GM20431 (cell line): Measurements from ENCODE around the gene FSTL5.

Source experiments
- in situ Hi-C: fragments of 300-500 bp; cut with MseI, MboI; formaldehyde crosslinking; loops from one replicate; pipeline ENCODE4 v1.15.0; 2020; ENCODE audit warnings: low sequenced_read_pairs; ENCODE audit not compliant: unreplicated experiment

The FSTL5 gene

DNA sequence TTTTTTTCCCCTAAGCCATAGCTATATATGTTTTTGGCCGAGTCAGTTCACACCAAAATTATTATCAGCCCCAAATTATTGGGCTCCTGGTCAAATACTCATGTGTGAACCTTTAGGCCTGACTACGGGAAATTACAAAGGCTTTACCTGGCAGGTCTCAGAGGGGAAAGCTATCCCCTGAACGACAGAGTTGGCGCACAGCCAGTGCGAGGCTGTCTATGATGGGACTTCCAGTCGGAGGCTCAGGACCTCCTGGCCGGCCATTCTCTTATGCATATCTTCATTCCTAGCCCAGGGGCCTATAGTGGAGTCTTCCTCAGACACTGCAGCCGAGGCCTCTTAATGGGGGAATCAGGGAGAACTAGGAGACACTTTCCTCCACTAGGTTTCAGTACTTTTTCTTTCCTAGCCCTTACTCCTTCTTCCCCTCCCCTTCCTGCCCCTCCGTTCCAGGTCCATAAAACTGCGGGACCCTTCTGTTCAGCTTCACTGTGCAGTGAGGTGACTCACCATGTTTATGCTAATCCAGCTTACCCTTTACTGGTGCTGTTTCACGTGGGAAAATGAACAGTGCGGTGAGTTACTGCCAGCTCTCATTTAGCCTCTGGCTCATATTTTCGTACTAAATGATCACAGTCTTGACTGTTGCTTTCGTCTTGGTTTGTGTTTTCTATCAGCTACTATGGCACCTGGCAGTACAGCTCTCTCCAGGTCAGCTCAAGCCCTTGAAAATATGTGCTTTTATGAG lies 533.9 kb downstream of the FSTL5 start:
- in situ Hi-C loops: no loop called here

DNA sequence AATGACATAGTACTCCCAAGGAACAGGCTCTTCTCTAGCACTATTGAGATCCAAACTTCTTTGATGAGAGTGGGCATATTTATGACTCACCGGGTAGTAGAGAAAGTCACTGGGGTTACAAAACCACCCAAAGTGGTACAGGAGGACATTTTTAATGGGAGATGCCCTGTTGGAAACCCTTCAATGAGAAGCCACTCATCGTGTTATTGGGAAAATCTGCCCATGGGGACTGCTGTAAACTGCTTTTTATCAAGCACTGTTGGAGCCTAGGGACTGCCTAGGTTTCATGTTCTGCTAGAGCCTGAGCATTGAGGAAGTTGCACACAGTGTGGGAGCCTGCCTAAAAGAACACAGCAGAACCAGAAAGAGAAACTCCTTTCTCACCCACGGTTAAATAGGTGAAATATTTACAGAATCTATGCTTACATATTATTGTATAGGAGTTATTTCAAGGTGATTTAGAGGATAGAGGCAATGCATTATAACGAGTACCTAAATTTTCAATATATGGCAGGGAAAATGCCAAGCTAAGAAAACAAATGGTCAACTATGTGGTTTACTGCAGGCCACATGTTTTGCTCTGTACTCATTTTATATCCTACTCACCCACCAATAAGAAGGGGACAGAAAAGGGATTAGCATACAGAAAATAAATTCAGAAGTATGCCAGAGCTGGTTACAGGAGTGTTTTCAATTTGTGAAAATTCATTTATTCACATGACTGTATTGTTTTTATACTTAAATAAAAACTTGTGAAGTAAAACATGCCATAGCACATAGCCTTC lies 559.1 kb downstream of the FSTL5 start:
- in situ Hi-C loops: no loop called here

DNA sequence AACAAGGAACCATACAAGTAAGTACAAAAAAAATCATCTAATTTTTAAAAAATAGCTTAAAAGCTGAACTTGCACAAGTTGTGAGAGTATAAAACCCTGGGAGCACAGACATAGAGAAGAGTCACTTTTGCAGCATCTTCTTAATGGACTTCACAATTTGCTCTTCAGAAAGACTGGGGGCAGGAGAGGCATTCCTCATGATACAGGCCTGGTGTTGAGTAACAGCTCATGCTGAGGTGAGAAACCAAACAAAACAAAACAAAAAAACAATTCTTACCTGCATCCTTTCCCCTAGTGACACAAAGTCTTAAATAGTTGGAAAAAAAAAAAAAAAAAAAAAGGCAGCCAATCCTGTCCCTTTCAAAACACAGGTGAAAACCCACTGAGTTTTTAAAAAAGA lies 562.8 kb downstream of the FSTL5 start:
- in situ Hi-C loops: no loop called here

DNA sequence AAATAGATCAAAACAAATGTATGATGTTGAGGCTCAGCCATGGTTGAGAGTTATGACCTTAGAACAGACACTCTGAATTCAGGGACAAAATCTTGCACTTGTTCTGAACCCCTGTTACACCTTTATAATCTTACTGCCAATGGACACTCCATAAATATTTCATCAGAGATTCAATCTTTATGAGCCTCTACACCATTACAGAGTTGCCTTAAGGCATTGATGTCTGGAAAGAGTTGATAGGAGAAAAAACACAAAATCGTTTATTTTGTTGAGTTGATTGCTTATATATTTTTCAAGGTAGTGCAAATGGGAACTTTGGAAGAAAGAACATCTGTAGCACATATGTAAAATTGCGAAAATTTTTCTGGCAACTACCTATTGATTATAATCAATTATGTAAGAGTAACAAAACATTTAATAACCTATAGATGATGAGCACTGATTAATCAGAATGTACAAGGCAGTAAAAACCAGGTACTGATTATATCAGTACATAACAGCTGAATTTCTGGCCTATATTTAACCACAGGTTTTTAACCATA lies 568.5 kb downstream of the FSTL5 start:
- in situ Hi-C loops: no loop called here

DNA sequence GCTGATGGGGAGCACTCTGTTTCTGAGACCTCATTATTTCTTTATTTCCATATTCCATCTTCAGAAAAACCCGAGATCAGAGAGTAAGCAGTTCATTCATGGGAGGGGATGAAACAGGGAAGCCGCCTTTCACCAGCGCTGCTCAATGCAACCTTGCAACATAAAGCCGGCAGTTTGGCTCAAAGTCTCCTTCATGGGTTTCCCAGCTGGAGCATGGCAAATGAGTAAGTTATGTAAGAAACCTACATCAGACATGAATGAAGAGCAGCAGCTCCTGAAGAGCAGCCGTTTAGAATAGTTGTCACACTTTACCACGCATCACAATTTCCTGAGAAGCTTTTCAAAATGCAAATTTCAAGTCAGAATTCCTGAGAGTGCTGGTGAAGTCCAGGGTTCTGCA lies 578.8 kb downstream of the FSTL5 start:
- in situ Hi-C loops: no loop called here

DNA sequence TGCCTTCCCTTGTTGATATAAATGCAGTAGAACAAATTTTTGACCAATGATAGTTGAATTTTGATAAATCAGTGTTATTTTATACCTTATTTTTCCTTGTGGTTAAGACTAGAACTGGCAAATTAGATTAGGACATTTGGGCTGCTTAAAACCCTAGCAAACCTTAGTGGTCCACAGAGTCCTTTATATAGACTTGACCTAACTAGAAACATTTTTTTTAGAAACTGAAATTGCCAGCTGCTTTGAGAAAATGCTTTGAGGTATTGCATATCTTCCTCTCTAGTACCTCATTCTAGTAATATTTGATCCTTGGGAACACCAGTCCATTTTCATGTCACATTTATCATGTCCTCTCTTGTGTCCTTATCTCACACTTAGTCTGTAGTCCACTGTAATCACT lies 580.3 kb downstream of the FSTL5 start:
- in situ Hi-C loops: no loop called here

DNA sequence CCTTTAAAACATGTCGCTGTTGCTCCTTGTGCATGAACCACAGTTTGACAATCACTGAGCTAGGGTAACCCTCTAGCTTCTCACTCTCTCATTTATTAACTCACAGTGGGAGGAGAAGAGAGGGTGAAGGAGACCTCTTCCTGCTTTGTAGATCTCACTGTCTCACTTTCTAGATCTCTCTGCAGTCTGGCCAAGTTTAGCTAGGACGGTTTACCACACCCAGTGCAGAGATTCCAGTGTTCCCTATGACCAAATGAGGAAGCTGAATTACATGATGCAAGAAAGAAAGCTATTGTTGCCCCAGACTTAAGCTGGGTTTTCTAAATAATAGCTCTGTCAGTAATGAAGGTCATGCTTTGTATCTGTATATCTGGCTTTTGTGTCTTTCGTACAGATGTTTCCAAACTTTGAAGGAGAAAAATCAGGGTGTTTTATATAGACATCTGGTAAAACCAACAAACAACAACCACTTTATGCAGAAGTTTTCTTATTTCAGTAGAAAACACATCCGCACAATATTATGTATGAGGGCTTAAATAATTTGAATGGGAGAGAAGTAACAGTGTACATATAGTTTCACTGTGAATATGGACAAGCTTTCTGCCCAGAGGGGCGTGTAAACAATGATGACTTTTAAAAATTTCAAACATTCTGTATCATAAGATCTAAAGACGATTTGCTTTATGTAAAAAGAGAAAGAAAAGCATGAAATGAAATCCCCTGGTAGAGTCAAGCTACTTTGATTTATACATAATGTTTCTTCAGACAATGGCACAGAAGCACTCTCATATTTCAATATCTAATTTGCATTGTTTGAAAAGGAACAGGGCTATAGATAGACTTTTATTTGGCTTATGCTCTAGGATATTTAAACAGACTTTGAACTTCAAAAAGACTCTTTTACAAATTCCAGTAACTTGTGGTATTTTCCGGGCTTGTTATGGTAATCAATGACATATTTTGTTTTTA lies 582.3 kb downstream of the FSTL5 start:
- in situ Hi-C loops: no loop called here

DNA sequence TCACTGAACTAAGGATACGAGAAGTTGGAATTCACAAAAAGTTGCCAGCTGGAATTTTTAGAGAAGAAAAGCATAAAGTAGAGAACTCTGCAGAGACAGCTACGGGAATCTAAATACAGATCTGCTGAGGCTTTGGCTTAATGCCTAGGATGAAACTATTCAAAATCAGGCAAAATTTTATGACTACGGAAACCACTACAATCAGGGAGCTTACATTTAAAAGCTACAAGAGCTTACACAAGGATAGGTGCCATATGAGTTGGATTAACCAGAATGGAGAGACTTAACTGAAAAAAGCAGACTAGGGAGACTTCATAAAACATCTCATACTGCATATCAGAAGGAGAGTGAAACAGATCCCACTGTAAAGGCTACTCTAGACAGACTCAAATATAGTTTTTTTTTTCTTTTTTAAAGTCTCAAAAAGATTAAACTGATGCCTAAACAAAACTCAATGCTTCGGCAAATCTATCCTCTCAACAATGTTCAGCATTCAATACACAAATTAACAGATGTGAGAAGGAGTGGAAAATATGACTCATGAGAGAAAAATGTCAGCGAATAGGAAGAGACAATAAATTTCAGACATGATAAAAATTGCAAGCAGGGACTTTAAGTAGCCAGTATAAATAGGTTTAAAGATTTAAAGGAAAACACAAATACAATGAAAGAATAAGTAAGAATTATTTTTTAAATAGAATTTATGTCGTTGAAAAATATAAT lies 586.1 kb downstream of the FSTL5 start:
- in situ Hi-C loops: no loop called here

DNA sequence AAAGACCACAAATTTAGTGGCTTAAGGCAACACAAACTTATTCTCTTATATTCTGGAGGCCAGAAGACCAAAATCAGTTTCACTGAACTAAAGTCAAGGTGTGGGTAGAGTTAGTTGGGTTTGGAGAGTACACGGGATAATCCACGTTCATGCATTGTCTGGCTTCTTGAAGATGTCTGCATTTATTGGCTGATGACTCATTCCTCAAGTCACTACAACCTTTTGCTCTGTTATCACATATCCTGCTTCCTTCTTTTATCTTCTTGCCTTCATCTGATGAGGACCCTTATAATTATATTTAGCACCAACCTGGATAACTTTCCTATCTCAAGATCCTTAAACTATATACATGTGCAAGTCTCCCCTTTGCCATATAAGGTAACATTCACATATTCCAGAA lies 590.0 kb downstream of the FSTL5 start:
- in situ Hi-C loops: no loop called here

DNA sequence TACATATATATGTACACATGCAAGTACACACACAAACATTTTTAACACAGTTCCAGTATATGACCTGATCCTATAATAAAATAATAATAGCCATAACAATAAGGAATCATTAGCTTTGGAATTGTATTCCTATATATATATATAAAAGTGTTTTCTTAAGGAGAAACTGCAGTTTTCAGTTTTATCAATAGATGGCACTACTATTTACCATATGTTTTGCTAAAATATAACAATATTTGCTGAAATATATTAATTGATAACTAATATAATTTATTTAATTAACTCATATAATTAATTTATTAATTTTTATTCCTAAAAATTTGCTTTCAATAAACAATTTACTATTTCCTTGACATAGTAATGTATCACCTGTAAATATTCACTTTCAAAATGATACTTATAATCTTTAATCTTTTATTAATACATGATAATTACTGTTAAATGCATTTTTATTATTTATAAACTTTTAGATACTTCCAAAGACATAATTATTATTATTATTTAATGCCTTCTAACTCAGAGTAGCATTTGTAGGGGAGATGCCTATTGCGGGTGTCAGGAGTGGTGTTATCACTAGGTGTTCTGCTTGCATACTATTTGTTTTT lies 599.5 kb downstream of the FSTL5 start:
- in situ Hi-C loops: no loop called here

DNA sequence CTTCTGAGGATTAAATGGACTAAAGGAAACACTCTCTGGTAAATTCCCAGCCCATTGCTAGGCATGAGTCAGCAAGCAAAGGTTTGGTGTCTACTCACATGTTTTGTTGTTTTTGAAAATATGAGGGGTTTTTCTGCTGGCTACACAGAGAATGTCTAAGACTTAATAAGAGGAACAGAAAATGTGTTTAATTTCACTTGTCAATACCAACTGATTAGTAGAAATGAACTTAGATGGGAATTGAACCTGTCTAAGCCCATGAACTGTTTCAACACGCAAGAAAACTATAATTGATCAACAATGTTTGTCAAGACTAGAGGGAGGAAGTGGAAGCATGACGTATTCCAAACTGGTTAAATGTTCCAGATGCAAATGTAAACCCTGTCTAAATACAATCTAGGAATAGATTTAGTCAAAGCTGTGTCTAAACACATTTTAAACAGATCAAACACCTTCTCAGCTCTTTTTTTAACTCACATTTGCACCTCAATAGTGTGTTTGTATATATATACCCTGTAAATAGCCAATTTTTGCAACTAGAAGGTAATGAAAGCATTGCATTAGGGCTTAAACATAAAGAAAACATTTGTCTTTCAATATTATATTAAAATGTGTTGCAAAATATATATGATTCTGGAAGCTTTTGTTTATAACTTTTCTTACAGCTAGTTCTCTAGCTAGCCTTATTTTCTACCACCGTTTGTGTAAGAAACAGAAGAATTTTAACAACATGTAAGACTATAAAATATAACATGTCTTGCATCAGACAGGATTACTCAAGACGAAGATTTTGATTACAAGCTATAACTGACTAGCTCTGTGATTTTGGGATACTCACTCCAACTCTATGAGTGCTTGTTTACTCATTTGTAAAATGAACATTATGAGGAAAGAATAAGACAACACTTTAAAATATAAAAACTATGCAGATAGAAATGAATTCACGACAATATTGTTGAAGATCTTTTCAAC lies 607.8 kb downstream of the FSTL5 start:
- in situ Hi-C loops: no loop called here

DNA sequence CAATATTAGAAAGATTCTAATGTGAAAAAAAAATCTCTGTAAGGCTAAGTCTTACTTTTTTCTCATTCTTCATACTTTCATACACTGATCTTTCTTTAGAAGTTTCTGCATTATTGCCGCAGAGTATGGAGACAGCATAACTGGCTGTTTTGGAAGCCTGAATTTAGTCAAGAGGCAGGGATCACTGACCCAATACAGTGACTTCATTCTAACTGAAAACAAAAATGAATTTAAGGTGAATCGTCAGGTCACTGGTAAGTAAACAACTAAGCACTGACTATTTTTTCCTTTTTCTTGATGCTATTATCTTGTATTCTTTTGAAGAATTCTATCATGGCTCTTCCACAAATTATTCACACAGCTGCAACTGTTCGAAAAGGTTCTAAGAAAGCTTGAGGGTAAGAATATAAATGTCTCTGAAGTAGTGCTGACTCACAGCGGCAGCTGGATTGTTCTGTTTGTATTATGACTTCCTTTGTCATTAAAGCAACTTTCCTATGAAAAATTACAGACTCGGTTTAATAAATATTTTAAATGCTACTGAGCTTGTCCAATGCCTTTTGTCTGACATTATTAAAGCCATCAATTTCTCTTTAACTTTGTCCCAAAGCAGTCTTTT lies 609.3 kb downstream of the FSTL5 start:
- in situ Hi-C loops: no loop called here

DNA sequence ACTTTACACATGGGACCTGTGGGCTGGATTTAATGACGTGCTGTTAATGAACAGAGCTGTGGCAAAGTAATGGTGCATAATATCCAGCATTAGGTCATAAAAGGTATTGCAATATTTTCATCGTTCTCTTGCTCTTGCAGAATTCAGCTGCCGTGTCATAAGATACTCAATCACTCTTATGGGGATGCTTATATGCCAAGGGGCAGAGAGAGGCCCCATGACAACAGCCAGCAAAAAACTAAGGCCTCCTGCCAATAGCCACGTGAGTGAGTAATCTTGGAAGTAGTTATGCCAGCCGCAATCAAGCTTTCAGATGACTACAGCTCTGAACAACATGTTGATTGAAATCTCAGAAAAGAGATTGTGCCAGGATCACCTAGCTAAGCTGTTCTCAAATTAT lies 616.9 kb downstream of the FSTL5 start:
- in situ Hi-C loops: no loop called here

DNA sequence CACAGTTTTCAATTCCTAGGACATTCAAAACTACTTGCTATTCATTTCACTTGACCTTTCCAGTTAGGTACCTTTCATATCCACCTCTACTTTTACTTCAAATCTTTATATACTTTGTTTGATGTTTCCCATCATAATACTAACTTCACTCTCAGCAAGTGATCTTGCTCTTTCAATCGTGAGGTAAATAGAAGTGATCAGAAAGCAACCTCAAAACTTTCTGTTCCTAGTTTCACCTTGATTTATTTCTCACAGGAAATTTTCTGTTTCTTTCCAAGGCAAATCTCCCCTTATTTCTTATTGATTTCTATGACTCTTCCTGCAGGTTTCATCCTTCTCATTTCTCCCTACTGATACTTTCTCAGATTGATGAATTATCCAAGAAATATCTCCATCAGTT lies 623.5 kb downstream of the FSTL5 start:
- in situ Hi-C loops: no loop called here

DNA sequence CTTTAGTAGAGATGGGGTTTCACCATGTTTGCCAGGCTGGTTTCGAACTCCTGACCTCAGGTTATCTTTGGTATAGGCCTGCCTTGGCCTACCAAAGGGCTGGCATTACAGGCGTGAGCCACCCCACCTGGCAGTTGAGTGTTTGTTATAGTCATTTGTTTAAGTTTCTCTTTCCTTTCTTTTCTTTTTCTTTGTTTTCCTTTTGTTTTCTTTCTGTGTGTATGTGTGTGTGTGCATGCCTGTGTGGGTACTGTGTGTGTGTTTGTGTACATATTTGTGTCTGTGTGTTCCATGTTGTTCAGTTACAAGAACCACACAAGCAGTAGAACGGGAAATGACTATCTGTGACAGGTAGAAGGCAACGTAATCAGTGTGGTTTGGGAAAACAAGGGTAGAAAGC lies 624.9 kb downstream of the FSTL5 start:
- in situ Hi-C loops: no loop called here

DNA sequence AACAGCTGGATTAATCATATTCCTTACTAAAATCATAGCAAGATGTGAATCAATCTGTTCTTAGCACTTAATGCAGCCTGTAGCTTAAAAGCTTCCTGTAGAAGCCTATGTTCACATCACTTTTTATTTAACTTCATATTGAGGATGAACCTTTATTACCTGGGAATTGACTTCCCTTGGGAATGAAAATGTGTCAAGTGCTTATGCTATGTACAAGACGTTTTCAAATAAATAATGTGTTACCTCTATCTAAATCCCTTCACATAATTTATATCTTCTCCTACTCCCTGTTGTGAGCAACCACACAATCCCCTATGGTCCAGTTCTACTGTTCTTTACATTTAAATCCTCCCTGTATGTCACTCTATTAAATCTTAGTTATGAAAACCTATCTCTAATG lies 633.1 kb downstream of the FSTL5 start:
- in situ Hi-C loops: no loop called here

DNA sequence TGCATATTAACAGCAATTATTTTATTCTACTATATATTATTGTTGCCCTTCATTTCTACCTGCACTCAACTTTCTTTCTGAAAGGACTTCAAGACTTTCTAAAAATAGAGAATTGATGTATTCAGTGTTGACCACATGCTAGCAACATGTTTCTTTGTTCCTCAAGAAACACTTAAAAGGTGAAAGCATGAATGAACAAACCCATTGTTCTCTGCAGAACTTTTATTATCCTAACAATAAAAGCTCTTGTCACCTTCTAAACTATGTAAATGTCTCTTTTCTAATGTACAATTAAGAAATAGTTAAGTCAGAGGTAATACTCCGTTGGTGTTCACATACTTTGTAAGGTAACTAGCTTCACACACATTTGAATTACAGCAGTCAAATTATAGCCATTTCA lies 638.7 kb downstream of the FSTL5 start:
- in situ Hi-C loops: no loop called here

DNA sequence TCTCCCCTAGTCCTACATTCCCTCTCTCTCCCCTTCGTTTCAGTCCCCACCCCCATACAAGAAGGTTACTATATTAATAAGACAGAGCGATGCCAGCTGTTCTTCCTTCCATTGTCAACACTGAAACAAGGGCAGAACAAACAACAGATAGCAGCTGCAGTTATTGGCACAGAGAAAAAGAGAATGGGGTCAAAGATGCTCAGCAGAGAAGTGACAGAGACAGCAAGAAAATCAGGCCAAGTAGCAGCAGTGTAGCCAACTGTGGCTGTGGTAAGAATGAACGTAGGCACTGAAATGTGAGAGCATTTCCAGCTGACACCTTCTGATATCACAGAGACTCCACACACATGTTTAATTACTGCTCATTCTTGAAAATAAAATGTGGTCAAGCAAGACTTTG lies 641.8 kb downstream of the FSTL5 start:
- in situ Hi-C loops: no loop called here
